ENCODE results near the gene SH3PXD2A.

DNA sequence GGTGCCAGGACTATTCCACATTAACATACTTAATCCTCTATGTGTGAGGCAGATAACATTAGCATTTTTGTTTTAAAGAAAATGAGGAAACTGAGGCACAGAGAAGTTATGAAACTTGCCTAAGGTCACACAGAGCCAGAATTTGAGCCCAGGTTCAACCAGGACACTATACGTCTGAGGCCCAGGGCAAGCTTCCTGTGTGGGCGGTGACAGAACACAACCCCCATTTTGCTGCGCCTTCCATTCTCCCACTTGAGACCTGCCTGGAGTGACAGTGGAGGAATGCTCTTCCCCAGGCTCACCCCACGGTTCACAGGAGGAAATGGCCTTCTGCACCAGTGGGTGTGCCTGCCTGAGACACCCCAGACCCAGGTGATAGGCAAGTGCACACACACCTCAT, 164.1 kb downstream of the SH3PXD2A start:
- TF ChIP-seq POLR2AphosphoS5 (IDR thresholded peaks at IDR 0.05; ENCODE audit: low read depth, low read length), result no peak
- no peak for TF ChIP-seq POLR2A (IDR thresholded peaks at IDR 0.05; ENCODE audit: low read depth, low read length)

Measured in GM12891 (cell line).